ENCODE results near the gene HNRNPA0. TPM values are rescaled to one million over a fixed set of nuclear protein-coding genes. Genes with fewer than 3 reads are reported as not detected.

Gene HNRNPA0
- total and polyA plus RNA-seq, 2 of the 8 experiments (the other 6 are each of a cell fraction or from before 2014, with no cell fraction given) = 22.0 to 71.3 TPM

- H2AK5ac ChIP-seq (ENCODE audit: low read depth, low read length) = peak overlapping the region; percentile 95
- H3K23me2 ChIP-seq (ENCODE audit: low read depth, low read length) = peaks cover 2% of the 10 kb centered on the region; the same call in 1 of the 2 replicates
- TF ChIP-seq POLR2AphosphoS5 (IDR thresholded peaks at IDR 0.05; ENCODE audit: low read depth, low read length) = peak; percentile 77; the same call in 1 of the 2 replicates
- peak; percentile 5 for TF ChIP-seq ASH2L (IDR thresholded peaks at IDR 0.05; ENCODE audit: low read length)
- peak in 1 of 2 experiments; percentile 1; a peak in 1 of 4 replicates for TF ChIP-seq SIN3A (conservative IDR thresholded peaks at IDR 0.05 in 1 of 2, IDR thresholded peaks at IDR 0.05 in 1 of 2; ENCODE audit: low read depth in 1 of 2, low read length in 2 of 2)
- TF ChIP-seq RXRA (IDR thresholded peaks at IDR 0.05; ENCODE audit: insufficient read depth, low read depth, low read length) = no peak
- no peak for TF ChIP-seq PHF8 (conservative IDR thresholded peaks at IDR 0.05; ENCODE audit: low read depth, low read length)
- no peak for TF ChIP-seq POLR2A (IDR thresholded peaks at IDR 0.05; ENCODE audit: control extremely low read depth in 1 of 2, low read depth in 2 of 2, low read length in 2 of 2)
- H4K20me1 ChIP-seq (replicated peaks in 1 of 2; ENCODE audit: control insufficient read depth in 1 of 2, insufficient read depth in 2 of 2, low read length in 2 of 2) = peaks cover 17 to 32% of the 10 kb centered on the region in 2 experiments
- no peak overlapping the region for H2BK20ac ChIP-seq (ENCODE audit: low read length)
- H3K4ac ChIP-seq (replicated peaks; ENCODE audit: insufficient read length, low read depth, low read length) = peak overlapping the region; percentile 98
- peaks cover 0 to 25% (median 0%) of the 10 kb centered on the region in 4 experiments; a peak in 1 of 8 replicates for H3K36me3 ChIP-seq (ENCODE audit: control insufficient read depth in 2 of 4, insufficient read depth in 4 of 4, low read length in 3 of 4)
- FAIRE-seq (no peak), DNase-seq (ENCODE audit: low read depth in 1 of 2, low spot score in 2 of 2) (no peak)
- H3K4me2 ChIP-seq (ENCODE audit: insufficient read depth in 1 of 2, low read depth in 2 of 2, low read length in 2 of 2) = peak overlapping the region; percentile 61 to 79
- no peak overlapping the region for H3K23ac ChIP-seq (ENCODE audit: insufficient read length)
- H3K79me1 ChIP-seq (ENCODE audit: low read depth, low read length) = no peaks in the 10 kb centered on the region
- H4K91ac ChIP-seq (replicated peaks; ENCODE audit: insufficient read length, low read length) = peak overlapping the region; percentile 77
- H2BK15ac ChIP-seq (ENCODE audit: low read length) = no peak overlapping the region
- peak overlapping the region; percentile 100 for H2BK5ac ChIP-seq (ENCODE audit: low read depth, low read length)
- H2AFZ ChIP-seq (ENCODE audit: low read length) = no peak overlapping the region
- ChIA-PET POLR2A (ENCODE audit: partially characterized antibody) (interaction anchor here (0.8 to 3.5 kb wide), 23 partner anchors 10 to 376 kb away, joined by 3 to 43 read pairs (median 4); partner anchors contain the start of genes FAM13B and KLHL3), CTCF (ENCODE audit: partially characterized antibody) (interaction anchor here (0.5 to 1.9 kb wide), 11 partner anchors 9 to 303 kb away, joined by 3 to 8 read pairs (median 3); no protein-coding TSS in a partner anchor)
- H2BK120ac ChIP-seq (replicated peaks; ENCODE audit: low read depth, low read length) = peak overlapping the region; percentile 21
- H3K56ac ChIP-seq (replicated peaks; ENCODE audit: insufficient read length, low read depth, low read length) = peak overlapping the region; percentile 89
- no peak overlapping the region for H3K14ac ChIP-seq (ENCODE audit: insufficient read length)
- peaks cover 21 to 52% of the 10 kb centered on the region in 2 experiments for H3K79me2 ChIP-seq (ENCODE audit: control insufficient read depth in 1 of 2, insufficient read depth in 2 of 2, low read length in 2 of 2)
- peaks cover 0 to 3% (median 0%) of the 10 kb centered on the region in 4 experiments; a peak in 3 of 7 replicates for H3K4me1 ChIP-seq (replicated peaks in 1 of 4; ENCODE audit: control insufficient read depth in 3 of 4, insufficient read depth in 4 of 4, low read length in 3 of 4)
- H3K9me3 ChIP-seq (ENCODE audit: insufficient read depth in 2 of 2, low read depth in 1 of 2, low read length in 1 of 2) = no peaks in the 10 kb centered on the region
- peak overlapping the region; percentile 83 for H4K5ac ChIP-seq (ENCODE audit: insufficient read length, low read depth, low read length)
- H3K9ac ChIP-seq (replicated peaks in 1 of 4; ENCODE audit: extremely low read depth in 1 of 4, low read depth in 3 of 4, low read length in 3 of 4) = peak overlapping the region; percentile 95 to 100 (median 100)
- H3K27me3 ChIP-seq (replicated peaks in 1 of 4; ENCODE audit: control insufficient read depth in 3 of 4, extremely low read depth in 1 of 4, insufficient read depth in 3 of 4, low read length in 3 of 4) = no peaks in the 10 kb centered on the region
- peak overlapping the region; percentile 99 for H4K8ac ChIP-seq (ENCODE audit: extremely low read depth, insufficient read depth, low read length)
- peak overlapping the region; percentile 93 for H3K18ac ChIP-seq (ENCODE audit: extremely low read depth, low read length)
- WGBS, 2 experiments (ENCODE audit: extremely low coverage in 1 of 2, insufficient coverage in 1 of 2, insufficient read length in 1 of 2, insufficient replicate concordance in 2 of 2, low coverage in 1 of 2, low lambda C conversion rate in 2 of 2, missing lambda C conversion rate in 1 of 2) = 2% methylated on average over 45 of the region's 45 CpGs; no CpG with 5 or more reads in 1 of the 2 experiments
- H2BK12ac ChIP-seq (ENCODE audit: low read depth, low read length) = peak overlapping the region; percentile 33; the same call in 1 of the 2 replicates
- peak overlapping the region; percentile 92 to 100 (median 100) for H3K4me3 ChIP-seq (ENCODE audit: extremely low read depth in 1 of 4, insufficient read depth in 2 of 4, low read depth in 3 of 4, low read length in 4 of 4)
- H3K27ac ChIP-seq (ENCODE audit: low read depth, low read length) = peak overlapping the region; percentile 100
Observed at GRCh38 chr5:137753691-137754187, 424 bp downstream of the HNRNPA0 start.

Data from H1 (cell line).